Stimulated activated naive CD4-positive, alpha-beta T cell (primary cell): ENCODE measurements around the gene GDPD5.

ENCODE experiments used
- DNase-seq, 6 experiments: peaks; one replicate each; lab custom pipeline; 2025; lab: John Stamatoyannopoulos, UW

The GDPD5 gene

DNA sequence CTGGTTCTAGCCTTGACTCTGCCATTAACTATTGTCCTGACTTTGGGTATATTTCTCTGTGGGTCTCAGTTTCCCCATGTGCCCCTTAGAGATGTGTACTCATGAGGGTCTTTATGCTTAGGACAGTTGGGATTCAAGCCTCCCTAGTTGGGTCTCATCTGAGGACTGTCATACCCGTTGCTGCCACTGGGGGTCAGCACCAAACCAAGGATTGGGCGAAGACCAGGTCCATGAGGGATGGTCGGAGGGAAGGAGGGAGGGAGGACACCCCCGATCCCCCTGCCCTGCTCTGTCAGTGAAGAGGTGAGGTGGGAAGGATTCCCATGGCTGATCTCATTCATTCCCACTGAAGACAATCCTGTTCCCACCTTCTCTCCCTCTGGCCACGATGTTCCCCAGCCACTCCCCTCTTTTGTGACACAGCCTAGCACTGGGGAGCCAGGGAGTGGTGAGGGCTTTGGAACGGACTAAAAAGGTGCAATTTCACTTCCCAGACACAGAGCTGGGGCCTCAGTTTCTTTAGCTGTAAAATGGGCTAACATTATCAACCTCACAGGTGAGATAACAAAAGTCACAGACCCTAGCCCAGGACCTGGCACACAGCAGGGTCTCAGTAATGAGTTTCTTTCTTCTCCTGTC, 80.3 kb downstream of the GDPD5 start:
- DNase-seq: peak; percentile 22 to 76 (median 60)

DNA sequence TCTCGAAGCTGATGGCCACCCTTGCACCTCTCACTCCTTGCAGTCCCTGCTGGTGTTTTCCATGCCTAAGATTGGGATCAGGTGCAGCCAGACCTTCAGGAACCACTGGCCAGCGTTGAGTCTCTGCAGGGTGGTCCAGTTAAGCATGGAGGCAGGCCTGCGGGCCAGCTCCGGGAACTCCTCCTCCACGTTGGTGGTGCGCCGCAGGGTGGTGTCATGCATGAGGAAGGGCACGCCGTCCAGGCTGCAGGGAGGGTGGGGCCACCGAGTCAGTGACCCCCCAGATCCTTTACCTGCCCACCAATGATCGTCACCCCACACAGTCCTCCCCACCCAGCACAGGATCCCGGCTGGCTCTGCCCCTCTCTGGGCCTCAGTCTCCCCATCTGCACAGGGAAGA, 82.7 kb downstream of the GDPD5 start:
- no peak for DNase-seq

DNA sequence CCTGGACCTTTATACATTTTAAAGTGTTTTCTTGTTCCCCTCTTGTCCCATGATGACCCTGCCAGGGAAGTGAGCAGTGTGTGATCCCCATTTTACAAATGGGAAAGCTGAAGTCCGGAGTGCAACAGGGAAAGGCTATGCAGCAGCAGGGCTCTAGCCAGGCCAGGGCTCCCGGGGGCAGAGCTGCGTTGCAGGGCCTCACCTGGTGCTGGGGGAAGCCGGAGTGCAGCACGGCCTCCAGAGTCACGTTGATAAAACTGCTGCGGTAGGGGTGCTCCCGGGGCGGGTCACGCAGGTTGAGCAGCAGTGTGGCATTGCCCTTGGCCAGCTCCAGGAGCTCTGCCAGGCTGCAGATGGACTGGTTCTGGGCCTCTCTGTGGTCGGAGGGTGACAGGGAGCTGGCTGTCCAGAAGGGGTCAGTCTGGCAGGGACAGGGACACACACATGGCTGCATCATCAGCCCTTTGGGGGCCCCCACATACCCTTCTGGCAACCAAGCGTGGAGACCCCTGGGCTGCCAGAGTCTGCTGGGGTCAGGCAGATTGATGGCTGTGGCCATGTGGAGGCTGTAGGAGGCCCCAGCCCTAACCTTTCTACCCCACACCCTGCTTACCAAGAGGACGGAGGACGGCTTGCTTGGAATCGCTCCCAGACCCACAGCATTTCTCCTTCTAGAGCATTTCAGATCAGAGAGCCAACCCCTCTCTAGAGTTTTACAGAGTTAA, 83.4 kb downstream of the GDPD5 start:
- DNase-seq: no peak

DNA sequence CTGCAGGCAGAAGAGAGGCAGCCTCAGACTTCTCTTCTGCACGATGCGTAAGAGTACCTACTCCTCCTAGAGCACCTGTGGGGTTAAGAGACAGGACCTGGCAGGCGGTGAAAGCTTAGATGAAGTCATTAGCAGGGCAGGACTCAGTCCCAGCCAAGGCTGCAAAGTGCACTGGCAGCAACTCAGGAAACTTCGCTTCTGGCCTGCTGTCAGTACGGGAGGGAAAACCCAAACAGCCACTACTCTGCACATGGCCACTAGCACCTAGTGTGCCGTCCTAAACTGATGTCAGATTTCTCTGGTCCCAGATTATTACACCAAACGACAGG, 84.0 kb downstream of the GDPD5 start:
- no peak for DNase-seq

DNA sequence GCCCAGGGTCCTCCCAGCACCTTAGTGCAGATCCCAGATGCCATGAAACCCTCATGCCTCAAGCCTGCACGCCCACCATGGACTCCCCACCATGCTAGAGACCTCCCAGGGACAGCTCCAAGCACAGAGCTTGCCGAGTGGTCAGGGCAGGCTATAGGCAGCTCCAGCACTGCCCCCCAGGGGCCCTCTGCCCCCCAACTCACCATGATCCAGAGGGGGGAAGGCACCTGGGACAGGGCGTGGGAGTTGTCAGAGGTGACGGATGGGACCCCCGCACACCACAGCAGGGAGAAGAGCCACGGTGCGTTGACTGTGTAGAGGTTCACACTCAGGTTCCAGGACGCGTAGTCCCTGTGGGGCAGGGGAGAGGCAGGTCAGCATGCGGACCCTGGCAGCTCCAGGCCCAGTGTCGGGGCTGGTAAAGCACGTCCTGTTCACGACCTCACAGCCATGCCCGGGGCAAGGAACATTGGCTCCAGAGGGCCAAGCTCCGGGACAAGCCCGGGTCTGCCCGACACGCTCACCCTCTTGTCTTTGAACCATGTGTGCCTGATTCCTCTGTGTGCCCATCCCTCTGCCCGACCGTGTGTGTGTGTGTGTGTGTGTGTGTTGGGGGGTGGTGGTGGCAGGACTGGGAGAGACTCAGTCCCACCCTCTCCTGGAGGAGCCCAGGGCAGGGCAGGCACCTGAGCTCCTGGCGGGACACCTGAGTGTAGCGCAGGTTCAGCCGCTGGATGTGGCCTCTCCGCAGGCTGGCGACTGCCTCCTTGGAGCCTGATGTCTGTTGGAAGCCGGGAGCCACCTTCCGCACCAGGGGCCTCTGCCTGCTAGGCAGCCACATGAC, 84.6 kb downstream of the GDPD5 start:
- no peak for DNase-seq

DNA sequence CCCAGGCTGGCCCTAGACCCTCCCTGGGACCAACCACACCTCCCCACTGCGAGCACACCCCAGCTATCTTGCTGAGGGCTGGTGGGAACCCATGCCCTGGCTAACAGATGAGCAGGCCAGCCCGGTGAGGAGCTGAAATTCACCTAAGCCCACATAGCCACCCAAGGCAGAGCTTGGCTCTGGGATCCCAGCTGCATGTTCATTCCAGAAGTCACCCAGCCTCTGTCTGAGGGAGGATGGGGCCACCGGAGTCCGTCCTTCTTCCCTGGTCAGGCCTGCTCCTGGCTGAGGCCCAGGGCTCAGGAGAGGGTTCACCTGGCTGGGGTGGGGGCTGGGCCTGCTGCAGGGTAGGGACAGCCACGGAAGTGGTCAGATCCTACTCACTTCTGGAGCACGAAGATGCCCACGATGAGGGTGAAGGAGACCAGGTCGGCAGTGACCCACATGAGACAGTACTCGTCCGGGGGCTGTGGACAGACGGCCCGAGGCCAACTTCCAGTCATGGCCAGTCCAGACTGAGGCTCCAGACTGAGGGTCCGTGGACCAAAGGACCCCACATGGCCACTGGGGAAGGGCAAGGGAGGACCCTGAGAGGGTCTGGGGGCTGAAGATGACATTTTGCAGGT, 86.1 kb downstream of the GDPD5 start:
- DNase-seq: no peak

DNA sequence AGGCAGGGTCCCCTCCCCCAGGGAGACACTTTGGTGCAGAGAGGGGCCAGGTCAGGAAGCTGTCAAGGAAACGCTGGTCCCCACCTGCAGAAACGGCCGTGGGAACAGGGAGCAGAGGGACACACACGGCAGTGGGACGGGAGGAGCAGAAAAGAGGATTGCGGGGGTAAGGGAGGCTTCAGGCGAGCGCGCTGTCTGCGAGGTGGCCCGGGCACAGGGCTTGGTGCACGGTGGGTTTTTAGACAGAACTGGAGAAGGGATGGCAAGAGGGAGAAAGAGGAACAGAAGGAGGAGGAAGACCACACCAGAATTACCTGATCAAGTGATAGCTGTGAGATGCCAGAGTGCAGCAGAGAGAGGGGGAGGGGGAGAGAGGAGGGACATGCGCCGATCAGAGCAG, 86.7 kb downstream of the GDPD5 start:
- DNase-seq: no peak

DNA sequence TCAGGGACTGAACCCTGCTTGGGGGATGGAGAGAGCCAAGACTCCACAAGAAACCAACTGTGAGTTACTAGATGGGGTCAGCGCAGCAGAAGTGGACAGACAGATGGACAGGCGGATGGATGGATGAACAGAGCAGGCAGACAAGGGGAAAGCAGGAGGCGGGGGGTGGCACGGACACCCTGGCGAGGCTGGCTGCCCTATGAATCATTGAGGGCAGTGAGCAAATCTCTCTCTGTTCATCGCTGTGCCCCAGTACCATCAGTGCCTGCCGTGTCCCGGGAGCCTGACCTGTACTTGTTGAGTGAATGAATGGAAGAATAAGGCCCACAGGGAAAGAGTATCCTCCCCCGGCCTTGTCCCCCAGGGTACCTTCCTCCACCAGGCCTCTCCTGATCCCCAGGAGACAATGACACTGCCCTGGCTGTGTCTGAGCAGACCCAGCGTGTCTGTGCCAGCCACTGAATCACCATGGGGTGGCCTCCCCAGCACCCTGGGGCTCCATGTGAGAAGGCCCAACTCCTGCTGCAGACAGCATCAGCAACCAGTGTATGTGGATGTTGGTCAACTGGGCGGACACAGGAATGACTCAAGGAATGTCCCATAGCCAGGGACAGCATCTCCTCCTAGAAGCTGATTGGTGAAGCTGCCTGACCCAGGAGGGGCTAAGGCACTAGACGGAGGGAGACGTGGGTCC, 87.6 kb downstream of the GDPD5 start:
- no peak for DNase-seq

DNA sequence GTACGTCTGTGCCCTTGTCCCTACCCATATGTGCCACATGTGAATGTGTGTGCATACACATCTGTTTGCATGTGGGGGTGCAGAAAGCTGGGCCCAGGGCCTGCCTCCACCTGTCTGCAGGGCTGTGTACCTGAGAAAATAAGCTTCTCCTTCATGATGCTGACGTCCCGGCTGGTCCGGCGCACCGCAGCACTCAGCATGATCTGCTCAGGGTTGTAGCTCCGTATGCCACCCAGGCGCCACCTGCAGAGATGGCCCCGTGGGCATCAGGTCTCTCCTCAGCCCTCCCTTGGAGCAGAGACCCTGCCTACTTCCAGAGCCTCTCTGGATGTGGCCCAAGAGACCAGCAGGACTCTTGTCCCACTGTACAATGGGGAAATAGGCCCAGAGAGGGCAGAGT, 88.9 kb downstream of the GDPD5 start:
- no peak for DNase-seq

DNA sequence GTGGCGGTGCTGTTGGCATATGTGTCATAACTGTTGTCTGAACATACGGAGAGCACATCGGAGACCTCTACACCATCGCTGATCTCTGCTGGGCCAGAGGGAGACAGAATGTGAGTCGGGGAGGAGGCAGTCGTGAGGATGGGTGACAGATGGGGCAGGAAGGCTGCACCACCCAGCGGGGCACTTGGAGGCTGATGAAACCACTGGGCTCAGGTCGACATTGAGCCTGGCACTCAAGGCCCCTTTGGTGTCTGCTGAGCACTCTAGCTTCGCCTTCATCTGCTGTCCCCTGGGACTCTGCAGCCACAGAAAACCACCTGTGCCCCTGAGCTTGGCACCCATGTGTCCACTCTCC, 90.2 kb downstream of the GDPD5 start:
- DNase-seq: no peak

DNA sequence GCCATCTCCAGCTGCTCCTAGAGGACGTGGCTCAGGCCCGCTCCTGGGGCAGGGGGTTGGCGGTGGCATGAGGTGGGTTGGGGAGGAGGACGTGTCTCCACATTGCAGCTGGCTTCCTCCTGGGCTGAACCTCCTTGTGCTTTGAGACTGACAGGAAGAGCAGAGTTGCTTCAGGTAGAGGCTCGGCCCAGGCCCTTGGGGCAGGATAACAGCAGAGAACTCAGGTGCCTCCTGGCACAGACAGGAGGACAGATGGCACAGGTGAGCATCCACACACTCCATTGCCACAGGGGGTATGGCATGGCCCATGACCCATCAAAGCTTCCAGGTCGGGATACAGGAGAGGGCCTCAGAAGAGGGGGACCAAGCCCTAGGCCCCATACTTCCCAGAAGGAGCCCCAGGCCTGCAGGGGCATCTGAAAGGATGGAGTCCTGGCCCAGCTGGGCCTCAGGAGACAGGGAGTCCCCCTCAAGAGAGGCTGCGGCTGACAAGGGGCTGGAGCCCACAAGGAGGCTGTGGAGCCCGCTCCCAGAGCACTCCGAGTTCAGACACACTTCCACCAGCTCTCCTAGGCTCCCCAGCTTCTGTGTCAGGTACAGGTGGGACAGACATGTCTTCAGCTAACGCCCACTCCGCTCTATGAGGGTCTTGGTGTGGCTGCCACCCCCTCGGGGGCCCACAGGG, 90.7 kb downstream of the GDPD5 start:
- no peak for DNase-seq

DNA sequence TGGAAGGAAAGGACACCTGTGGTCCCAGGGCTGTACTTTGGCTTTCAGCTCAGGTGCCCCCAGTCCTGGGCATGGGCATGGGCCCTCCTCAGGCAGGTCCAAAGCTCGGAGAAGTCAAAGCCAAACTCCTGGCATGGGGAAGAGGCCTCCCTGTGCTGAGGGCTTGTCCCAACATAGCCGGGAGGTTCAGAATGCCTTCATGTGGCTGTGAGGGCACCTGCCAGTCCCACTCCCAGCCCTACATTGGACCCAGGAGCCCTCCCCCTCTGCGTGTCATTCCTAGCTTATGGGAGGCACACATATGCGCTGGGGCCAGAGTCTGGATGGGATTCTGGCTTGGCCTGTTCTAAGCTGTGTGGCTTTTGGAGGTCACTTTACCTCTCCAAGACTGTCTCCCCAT, 91.7 kb downstream of the GDPD5 start:
- no peak for DNase-seq

DNA sequence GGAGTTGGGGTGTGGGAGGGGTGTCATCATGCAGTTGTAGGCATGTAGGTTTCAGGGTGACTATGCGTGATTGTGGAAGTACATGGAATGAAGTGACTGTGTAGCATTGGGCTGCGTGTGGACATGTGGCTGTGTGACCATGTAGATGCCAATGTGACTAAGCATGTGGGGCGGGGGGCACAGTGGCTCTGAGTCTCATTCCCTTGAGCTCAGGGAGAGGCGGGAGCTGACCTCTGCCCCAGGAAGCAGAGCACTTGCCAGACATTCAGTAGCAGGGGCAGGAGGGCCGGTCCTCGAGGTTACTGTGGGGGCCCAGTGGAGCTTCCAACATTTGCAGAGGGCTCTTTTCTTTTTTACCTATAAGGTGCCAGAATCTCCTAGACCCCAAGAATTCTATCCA, 92.3 kb downstream of the GDPD5 start:
- no peak for DNase-seq

DNA sequence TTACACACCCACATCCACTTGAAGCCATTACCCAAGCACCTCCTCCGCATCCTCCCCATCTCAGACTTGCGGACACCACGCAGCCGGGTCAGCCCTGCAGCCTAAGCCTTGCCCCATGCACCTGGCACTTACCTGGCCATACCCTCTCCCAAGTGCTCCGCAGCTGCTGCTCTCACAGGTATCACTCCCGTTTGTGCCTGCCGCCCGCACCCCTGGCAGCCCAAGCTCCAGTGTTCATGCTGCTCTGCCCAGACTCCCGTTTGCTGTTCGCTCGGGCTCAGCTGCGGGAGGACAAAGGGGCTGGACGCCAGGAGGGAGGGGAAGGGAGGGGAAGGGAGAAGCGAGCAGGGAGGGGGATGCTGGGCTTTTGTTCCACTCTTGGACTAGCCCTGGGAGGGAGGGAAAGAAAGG, 92.8 kb downstream of the GDPD5 start, which contains the start of gene KLHL35:
Gene KLHL35 (minus strand): TSS at position 293 of the 411 bp plus-strand sequence. CDS start 2,574 bp downstream, outside the sequence.
- DNase-seq: no peak

DNA sequence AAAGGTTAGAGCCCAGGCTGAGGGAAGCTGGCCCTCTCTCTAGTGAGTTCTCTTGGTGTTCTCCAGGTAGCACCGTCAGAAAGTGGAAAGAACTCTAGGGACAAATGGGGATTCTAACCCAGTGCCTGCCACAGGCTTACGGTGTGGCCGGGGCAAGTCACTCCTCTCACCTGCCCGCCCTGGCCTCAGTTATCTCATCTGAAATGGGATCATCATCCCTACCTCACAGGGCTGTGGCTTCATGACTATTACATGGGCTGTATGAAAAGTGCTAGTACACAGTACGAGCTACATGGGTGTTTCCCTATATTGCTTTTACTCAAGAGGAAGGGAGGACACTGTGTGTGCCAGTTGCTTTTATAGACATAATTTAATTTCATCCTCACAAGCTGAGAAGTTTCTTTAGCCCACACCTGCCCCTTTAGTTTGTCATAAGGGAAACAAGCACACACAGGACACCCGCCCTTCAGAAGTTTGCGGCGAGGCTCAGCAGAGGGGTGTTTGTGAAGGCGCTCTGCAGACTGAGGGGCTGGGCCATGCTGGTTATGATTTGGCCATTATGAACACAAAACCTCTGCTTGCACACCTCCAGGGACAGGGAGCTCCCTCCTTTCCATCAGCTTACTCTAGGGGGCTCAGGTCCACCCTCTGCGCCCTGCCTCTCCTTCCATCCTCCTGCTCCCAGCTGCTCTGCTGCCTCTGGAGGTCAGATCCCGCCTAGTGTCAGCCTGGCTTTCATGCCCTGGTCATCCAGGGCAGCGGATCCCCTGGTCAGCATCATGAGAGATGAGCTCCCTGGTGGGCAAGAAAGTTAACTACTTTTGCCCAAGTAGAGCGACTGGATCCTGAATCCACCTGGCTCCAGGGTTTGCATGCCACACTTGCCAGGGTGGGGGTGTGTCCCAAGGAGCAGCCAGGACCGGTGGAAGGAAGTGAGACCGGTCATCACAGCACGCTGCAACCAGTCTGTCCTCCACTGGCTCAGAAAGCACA, 93.9 kb downstream of the GDPD5 start:
- no peak for DNase-seq

DNA sequence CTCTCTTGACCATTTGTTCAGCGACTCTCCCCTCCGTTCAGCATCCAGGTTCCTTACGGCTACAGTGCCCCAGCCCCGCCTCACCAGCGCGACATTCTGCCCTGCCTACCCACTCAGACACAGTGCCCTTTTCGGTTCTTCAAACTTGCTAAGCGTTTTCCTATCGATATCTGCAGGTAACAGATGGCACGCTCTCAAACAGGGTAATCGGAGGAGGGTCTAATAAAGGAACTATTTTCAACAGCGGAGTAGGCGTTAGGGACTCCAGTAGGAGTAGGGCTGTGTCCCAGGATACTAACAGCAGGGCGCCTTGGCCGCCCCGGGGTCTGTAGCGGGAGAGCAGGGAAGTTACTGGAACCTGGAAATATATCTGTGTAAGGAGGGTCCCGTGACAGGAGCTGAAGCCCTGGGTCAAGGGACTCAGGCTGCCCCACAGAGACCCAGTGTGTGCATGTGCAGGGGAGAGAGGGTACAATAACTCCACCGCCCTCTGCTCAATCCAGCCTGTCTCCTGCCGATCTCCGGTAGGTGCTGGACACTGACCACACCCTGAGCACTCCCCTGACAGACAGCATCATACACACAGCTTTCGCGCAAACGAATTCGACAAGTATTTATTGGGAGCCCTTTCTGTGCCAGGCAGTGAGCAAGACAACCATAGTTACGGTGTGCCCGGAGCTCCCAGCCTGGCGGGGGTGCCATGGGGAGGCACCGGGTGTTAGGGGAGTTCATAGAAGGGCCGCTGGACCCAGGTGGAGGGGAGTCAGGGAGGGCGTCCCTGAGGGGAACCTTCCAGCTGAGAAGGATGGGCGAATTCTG, 94.8 kb downstream of the GDPD5 start:
- no peak for DNase-seq

DNA sequence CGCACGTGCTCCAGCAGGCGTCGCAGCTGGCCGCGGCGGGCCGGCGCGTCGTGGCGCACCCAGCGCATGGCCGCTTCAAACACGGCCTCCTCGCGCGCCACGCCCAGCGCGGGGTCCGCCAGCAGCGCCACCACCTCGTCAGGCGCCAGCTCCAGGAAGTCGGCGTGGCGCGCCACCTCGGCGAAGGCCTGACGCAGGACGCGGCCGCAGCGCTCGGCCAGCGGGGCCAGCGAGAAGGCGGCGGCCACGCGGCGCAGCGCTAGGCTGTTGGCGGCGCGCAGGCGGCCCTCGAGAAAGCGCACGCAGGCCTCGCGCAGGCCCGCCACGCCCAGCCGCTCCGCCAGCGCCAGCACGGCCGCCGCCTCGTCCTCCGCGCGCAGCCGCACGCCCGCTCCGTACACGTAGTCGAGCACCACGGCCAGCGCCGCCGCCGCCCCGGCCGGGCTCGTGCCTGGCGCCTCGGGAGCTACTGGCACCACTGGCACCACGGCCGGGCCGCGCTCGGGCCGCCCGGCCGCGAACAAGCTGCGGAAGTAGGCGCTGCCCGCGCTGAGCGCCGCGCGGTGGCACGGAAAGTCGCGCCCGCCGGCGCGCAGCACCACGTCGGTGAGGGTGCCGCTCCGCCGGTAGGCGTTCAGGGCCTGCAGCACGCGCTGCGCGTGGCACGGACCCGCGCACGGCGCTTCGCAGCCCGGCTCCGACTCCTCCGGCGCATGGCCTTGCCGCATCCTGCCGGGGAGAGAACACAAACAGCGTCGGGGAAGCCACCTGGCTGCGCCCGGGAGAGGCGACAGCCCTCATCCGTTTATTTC, 95.6 kb downstream of the GDPD5 start:
- DNase-seq: peak; percentile 24 to 74 (median 56)

DNA sequence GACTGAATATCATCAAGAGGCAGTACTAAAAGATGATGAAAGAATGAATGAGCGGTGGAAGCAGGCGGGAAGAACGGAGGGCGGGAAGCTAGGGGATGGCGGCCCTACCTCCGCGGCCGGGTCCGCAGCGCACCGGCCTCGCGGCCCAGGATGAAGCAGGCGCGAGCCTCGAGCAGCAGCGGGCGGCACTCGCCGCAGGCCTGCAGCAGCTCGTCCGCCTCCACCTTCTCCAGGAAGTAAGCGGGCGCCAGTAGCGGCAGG, 96.2 kb downstream of the GDPD5 start:
- no peak for DNase-seq
